Vagina (tissue), 2 donors: ENCODE data around the gene FLRT2. TPM values are rescaled to one million over a fixed set of nuclear protein-coding genes. Genes with fewer than 3 reads are reported as not detected.

Source experiments
- DNase-seq, 2 donors: peaks; one replicate each; pipeline ENCODE4 v3.0.0-alpha.2; 2017; ENCODE audit errors: extremely low spot score in 2 of 2
- H3K27ac ChIP-seq: fragments of 200-600 bp; sonication (generic); one replicate; pipeline ENCODE4 v1.5.1; 2019
- H3K27me3 ChIP-seq: fragments of 200-600 bp; sonication (generic); one replicate; pipeline ENCODE4 v1.5.1; 2019
- H3K36me3 ChIP-seq, 2 donors: fragments of 200-600 bp; sonication (generic); one replicate each; pipeline ENCODE4 v1.5.1; 2017 to 2019
- H3K4me1 ChIP-seq: fragments of 200-600 bp; sonication (generic); one replicate; pipeline ENCODE4 v1.5.1; 2019
- H3K4me3 ChIP-seq, 2 donors: fragments of 200-600 bp; sonication (generic); 1 replicate in 1 of 2; 2 replicates in 1 of 2; pipeline ENCODE4 v1.5.1; 2016 to 2019
- H3K9me3 ChIP-seq: fragments of 200-600 bp; sonication (generic); one replicate; pipeline ENCODE4 v1.5.1; 2019
- POLR2A ChIP-seq, 2 donors: fragments of 450-650 bp; IDR thresholded peaks; one replicate each; pipeline ENCODE4 v1.6.1; 2017; ENCODE audit warnings: antibody characterized with exemption in 2 of 2, mild to moderate bottlenecking in 2 of 2, moderate library complexity in 2 of 2
- POLR2AphosphoS5 ChIP-seq, 2 donors: sonication (generic); formaldehyde crosslinking; IDR thresholded peaks; one replicate each; pipeline ENCODE4 v1.9.0; 2017; ENCODE audit warnings: antibody characterized with exemption in 2 of 2, mild to moderate bottlenecking in 2 of 2, low read depth in 1 of 2; ENCODE audit not compliant: insufficient read depth in 1 of 2
- intact Hi-C: fragments of 100-400 bp; cut with DNase I; formaldehyde crosslinking; loops from one replicate; pipeline ENCODE4 v1.15.1; 2023
- total RNA-seq: library from RNA; depleted of rRNA; stranded (reverse); fragments of >200 nt; gene quantifications from one replicate; pipeline ENCODE4 v1.2.3, GENCODE V29; 2016
- TF ChIP-seq, protein P1 (sequence below), 3 experiments: fragments of 450-650 bp in 2 of 3; fragments of 200-600 bp in 1 of 3; sonication (generic) in 1 of 3; IDR thresholded peaks; one replicate each; pipeline ENCODE4 v1.5.1; 2017 to 2019; ENCODE audit warnings: antibody characterized with exemption in 3 of 3, mild to moderate bottlenecking in 2 of 3, moderate library complexity in 2 of 3

FLRT2 gene
- total RNA-seq, 1 donor from 2014 or later, result 22.8 TPM

DNA sequence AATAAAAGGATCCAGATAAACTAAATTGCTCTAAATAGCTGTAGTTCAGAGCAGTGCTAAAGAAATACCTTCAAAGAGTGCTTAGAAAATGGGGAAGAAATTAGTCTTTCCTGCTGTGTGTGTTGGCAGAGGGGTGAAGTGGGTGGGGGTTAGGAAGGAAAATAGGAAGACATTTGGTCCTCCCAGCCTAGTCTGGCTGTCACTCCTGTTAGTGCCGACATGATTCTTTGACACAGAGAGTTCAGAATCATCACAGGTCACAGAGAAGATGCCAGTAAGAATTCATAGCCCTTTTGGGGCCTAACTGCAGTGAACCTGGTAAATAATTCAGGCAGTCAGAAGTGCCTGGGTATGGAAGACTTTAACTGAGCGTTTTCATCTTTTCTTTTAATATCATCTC, 74.8 kb downstream of the FLRT2 start:
- intact Hi-C loops, result no loop called here
- no peak for DNase-seq
- Histone ChIP-seq H3K27me3 (no peaks in the 10 kb centered on the region), H3K4me1 (peaks cover 3% of the 10 kb centered on the region), H3K36me3 (no peaks in the 10 kb centered on the region), H3K4me3 (no peak overlapping the region), H3K27ac (no peak overlapping the region), H3K9me3 (no peaks in the 10 kb centered on the region)
- no peak for TF ChIP-seq POLR2A (IDR thresholded peaks at IDR 0.05)
- TF ChIP-seq, protein P1, sequence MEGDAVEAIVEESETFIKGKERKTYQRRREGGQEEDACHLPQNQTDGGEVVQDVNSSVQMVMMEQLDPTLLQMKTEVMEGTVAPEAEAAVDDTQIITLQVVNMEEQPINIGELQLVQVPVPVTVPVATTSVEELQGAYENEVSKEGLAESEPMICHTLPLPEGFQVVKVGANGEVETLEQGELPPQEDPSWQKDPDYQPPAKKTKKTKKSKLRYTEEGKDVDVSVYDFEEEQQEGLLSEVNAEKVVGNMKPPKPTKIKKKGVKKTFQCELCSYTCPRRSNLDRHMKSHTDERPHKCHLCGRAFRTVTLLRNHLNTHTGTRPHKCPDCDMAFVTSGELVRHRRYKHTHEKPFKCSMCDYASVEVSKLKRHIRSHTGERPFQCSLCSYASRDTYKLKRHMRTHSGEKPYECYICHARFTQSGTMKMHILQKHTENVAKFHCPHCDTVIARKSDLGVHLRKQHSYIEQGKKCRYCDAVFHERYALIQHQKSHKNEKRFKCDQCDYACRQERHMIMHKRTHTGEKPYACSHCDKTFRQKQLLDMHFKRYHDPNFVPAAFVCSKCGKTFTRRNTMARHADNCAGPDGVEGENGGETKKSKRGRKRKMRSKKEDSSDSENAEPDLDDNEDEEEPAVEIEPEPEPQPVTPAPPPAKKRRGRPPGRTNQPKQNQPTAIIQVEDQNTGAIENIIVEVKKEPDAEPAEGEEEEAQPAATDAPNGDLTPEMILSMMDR (IDR thresholded peaks at IDR 0.05), result no peak

DNA sequence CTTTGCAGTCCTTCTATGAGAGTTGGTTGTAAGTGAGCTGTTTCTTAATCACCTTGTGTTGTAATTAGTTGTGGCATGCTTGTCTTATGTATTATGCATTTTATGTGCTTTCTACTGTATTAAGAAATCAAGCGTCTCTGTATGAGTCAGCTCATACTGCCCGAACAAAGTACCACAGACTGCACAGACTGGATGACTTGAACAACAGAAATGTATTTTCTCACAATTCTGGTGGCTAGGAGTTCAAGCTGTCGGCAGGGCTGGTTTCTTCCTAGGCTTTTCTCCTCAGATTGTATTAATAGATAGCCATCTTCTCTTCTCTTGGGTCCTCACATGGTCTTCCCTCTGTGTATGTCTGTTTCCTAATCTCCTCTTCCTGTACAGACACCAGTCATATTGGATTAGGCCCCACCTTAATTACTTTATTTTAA, 77.7 kb downstream of the FLRT2 start:
- Histone ChIP-seq H3K27me3 (no peaks in the 10 kb centered on the region), H3K36me3 (no peaks in the 10 kb centered on the region), H3K9me3 (no peaks in the 10 kb centered on the region), H3K4me3 (no peak overlapping the region), H3K27ac (no peak overlapping the region), H3K4me1 (peaks cover 10% of the 10 kb centered on the region)
- peak in 1 of 2 donors; percentile 46 for TF ChIP-seq POLR2AphosphoS5 (IDR thresholded peaks at IDR 0.05; ENCODE audit: insufficient read depth in 1 of 2, low read depth in 1 of 2)
- TF ChIP-seq, protein P1 (IDR thresholded peaks at IDR 0.05), result no peak
- intact Hi-C loops, result no loop called here
- DNase-seq, result no peak

DNA sequence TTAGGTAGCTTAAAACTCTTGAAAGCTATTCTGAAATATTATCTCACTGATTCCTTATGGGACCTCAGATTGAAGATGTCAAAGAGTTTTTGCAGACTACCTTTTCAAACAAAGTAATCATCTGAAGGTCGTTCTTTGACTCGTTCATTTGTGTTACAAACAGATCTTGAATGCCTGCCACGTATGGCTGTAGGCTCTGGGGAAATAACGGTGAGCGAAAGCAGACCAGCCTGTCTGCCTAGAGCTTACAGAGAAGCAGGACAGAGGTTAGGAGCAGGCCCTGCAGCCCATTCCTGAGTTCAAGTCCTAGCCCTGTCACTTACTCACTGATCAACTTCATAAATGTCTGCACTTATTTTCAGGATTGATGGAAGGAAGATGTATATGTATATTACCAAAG, 83.6 kb downstream of the FLRT2 start:
- no peak overlapping the region for H3K27ac ChIP-seq
- H3K27me3 ChIP-seq, result no peaks in the 10 kb centered on the region
- DNase-seq, result no peak
- H3K4me1 ChIP-seq, result peaks cover 10% of the 10 kb centered on the region
- no peak overlapping the region for H3K4me3 ChIP-seq
- no peaks in the 10 kb centered on the region for H3K9me3 ChIP-seq
- intact Hi-C loops, result no loop called here
- H3K36me3 ChIP-seq, result no peaks in the 10 kb centered on the region
- TF ChIP-seq POLR2A (IDR thresholded peaks at IDR 0.05) (no peak), POLR2AphosphoS5 (IDR thresholded peaks at IDR 0.05; ENCODE audit: insufficient read depth in 1 of 2, low read depth in 1 of 2) (no peak)
- TF ChIP-seq, protein P1 (IDR thresholded peaks at IDR 0.05), result no peak

DNA sequence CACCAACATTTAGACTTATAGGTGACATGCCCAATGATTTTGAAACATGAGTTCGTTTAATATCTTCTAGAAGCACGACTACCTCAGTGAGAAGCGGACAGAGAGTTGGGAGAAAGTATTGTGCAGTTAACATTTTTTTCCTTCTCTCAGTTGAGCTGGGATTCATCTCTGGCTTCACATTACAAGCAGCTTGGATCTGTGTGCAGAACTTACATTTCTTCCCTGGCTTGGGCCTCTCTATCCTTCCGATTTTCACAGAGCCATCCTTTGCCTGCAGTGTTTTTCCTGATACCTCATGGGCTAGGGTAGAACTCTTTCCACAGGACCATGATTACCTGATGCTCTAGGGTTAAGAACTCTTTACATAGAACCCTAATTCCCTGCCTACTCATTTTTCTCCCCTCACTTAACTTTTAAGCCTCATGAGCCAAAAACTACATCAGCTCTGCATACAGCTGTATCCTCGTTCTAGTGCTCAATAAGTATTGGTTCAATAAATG, 86.5 kb downstream of the FLRT2 start:
- H3K4me3 ChIP-seq, result no peak overlapping the region
- intact Hi-C loops, result no loop called here
- DNase-seq, result no peak
- TF ChIP-seq, protein P1 (IDR thresholded peaks at IDR 0.05), result no peak
- TF ChIP-seq POLR2A (IDR thresholded peaks at IDR 0.05), result no peak
- no peak for TF ChIP-seq POLR2AphosphoS5 (IDR thresholded peaks at IDR 0.05; ENCODE audit: insufficient read depth in 1 of 2, low read depth in 1 of 2)
- no peaks in the 10 kb centered on the region for H3K4me1 ChIP-seq
- no peaks in the 10 kb centered on the region for H3K36me3 ChIP-seq
- no peak overlapping the region for H3K27ac ChIP-seq
- no peaks in the 10 kb centered on the region for H3K9me3 ChIP-seq
- no peaks in the 10 kb centered on the region for H3K27me3 ChIP-seq

DNA sequence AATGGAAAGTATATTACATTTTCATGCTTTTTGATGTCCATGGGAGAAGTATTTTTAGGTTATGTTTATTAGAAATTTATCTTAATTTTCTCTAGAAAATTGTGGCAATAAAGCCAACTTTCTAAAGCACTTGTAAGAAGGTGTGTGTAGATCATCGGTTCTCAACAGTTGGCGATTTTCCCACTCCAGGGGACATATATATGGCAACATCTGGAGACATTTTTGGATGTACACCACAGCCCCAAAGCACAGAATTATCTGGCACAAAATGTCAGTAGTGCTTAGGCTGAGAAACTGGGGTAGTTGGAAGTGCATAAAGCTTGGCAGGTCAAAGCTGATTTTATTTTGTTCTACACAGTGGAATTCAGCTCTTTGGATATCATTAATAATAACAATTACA, 86.9 kb downstream of the FLRT2 start:
- TF ChIP-seq, protein P1 (IDR thresholded peaks at IDR 0.05), result no peak
- TF ChIP-seq POLR2A (IDR thresholded peaks at IDR 0.05), result no peak
- no peak for TF ChIP-seq POLR2AphosphoS5 (IDR thresholded peaks at IDR 0.05; ENCODE audit: insufficient read depth in 1 of 2, low read depth in 1 of 2)
- H3K9me3 ChIP-seq, result no peaks in the 10 kb centered on the region
- H3K4me3 ChIP-seq, result no peak overlapping the region
- H3K27me3 ChIP-seq, result no peaks in the 10 kb centered on the region
- no peaks in the 10 kb centered on the region for H3K36me3 ChIP-seq
- no peaks in the 10 kb centered on the region for H3K4me1 ChIP-seq
- no peak for DNase-seq
- no peak overlapping the region for H3K27ac ChIP-seq
- intact Hi-C loops, result no loop called here
